HepG2 (cell line): Measurements from ENCODE around the gene MAJIN. TPM values are rescaled to one million over a fixed set of nuclear protein-coding genes. Genes with fewer than 3 reads are reported as not detected.

Experiments
- ATAC-seq: fragments of 200-7000 bp; cut with Tn5 transposase; 3 replicates; pipeline ENCODE4 v1.9.1; 2020; ENCODE audit warnings: mild to moderate bottlenecking, moderate library complexity
- BruUV-seq: library from RNA; stranded (reverse); fragments of 400-500 nt; replicated peaks from 2 replicates; lab custom pipeline; 2021; lab: Mats Ljungman, UMichigan
- CTCF ChIA-PET: fragments of 300-600 bp; formaldehyde crosslinking; extraction: SDS; loops from one replicate; lab custom pipeline; 2021; ENCODE audit warnings: low total read pairs, inconsistent platforms, low intra/inter-chr PET ratio; lab: Yijun Ruan, JAX
- POLR2A ChIA-PET: fragments of 350-600 bp; sonication (Branson Sonifier 250); formaldehyde crosslinking; loops from one replicate; lab custom pipeline; 2020; ENCODE audit warnings: antibody characterized with exemption, inconsistent platforms; lab: Yijun Ruan, JAX
- DNase-seq: peaks from one replicate; pipeline ENCODE4 v3.0.0-alpha.2; 2015; ENCODE audit warnings: low spot score
- FAIRE-seq: peaks from 3 replicates; lab custom pipeline; 2011; peaks lifted over from hg19 to GRCh38; lab: Jason Lieb, UNC
- H2AFZ ChIP-seq: one replicate; pipeline ENCODE4 v1.6.1; 2011; ENCODE audit warnings: low read length, inconsistent platforms
- H3K27ac ChIP-seq: fragments of 300-600 bp; 3 replicates; pipeline ENCODE4 v1.8.0; 2011; ENCODE audit warnings: mixed run types, mild to moderate bottlenecking, mixed read lengths, low read length, inconsistent platforms; ENCODE audit not compliant: insufficient read depth; ENCODE audit errors: extremely low read length
- H3K27me3 ChIP-seq, 2 experiments: fragments of 200-600 bp in 1 of 2; 2 replicates in 1 of 2; 3 replicates in 1 of 2; pipeline versions ENCODE4 v1.6.0 to v1.8.0; 2011; ENCODE audit warnings: low read length in 2 of 2, mild to moderate bottlenecking in 2 of 2, moderate library complexity in 2 of 2, inconsistent platforms in 1 of 2; ENCODE audit not compliant: insufficient read depth in 2 of 2, control insufficient read depth in 1 of 2
- H3K36me3 ChIP-seq, 2 experiments: fragments of 200-600 bp in 1 of 2; replicated peaks in 1 of 2; 2 replicates in 1 of 2; 3 replicates in 1 of 2; pipeline versions ENCODE4 v1.5.1 to v1.8.0; 2011; ENCODE audit warnings: low read length in 2 of 2, inconsistent platforms in 1 of 2; ENCODE audit not compliant: insufficient read depth in 2 of 2, control insufficient read depth in 1 of 2
- H3K4me1 ChIP-seq: 2 replicates; pipeline ENCODE4 v1.5.1; 2012; ENCODE audit warnings: low read length, inconsistent platforms; ENCODE audit not compliant: insufficient read depth
- H3K4me2 ChIP-seq: 2 replicates; pipeline ENCODE4 v1.6.0; 2011; ENCODE audit warnings: low read depth, low read length, inconsistent platforms
- H3K4me3 ChIP-seq, 3 experiments: fragments of 200-600 bp in 1 of 3; sonication (generic), shearing (Covaris generic) in 1 of 3; replicated peaks in 1 of 3; 2 replicates each; pipeline ENCODE4 v1.5.1; 2011 to 2016; ENCODE audit warnings: low read length in 3 of 3, inconsistent platforms in 2 of 3, low read depth in 2 of 3, mild to moderate bottlenecking in 2 of 3, control low read depth in 1 of 3, mixed read lengths in 1 of 3; ENCODE audit not compliant: insufficient read depth in 1 of 3
- H3K79me2 ChIP-seq: one replicate; pipeline ENCODE4 v1.6.1; 2011; ENCODE audit warnings: low read length, inconsistent platforms; ENCODE audit not compliant: insufficient read depth
- H3K9ac ChIP-seq: 2 replicates; pipeline ENCODE4 v1.6.0; 2011; ENCODE audit warnings: mild to moderate bottlenecking, low read depth, low read length, inconsistent platforms; ENCODE audit not compliant: insufficient read depth
- H3K9me3 ChIP-seq: 2 replicates; pipeline ENCODE4 v1.5.1; 2012; ENCODE audit warnings: mild to moderate bottlenecking, low read length
- H4K20me1 ChIP-seq: 2 replicates; pipeline ENCODE4 v1.6.0; 2011; ENCODE audit warnings: inconsistent platforms, mild to moderate bottlenecking, low read length, moderate library complexity; ENCODE audit not compliant: insufficient read depth
- ADNP ChIP-seq: sonication (generic); formaldehyde crosslinking; IDR thresholded peaks from 2 replicates; pipeline ENCODE4 v1.4.0; 2020; ENCODE audit warnings: missing genetic modification reagents
- CTCF ChIP-seq: sonication (generic); formaldehyde crosslinking; IDR thresholded peaks from 2 replicates; pipeline ENCODE4 v1.5.0; 2020; ENCODE audit warnings: mild to moderate bottlenecking, missing genetic modification reagents, moderate library complexity
- HMGA1 ChIP-seq: sonication (generic); formaldehyde crosslinking; conservative IDR thresholded peaks from 2 replicates; pipeline ENCODE4 v1.4.0; 2020; ENCODE audit warnings: missing genetic modification reagents
- KLF9 ChIP-seq: IDR thresholded peaks from 2 replicates; pipeline ENCODE4 v1.6.1; 2016; ENCODE audit warnings: low read depth
- REST ChIP-seq, 2 experiments: IDR thresholded peaks; 2 replicates each; pipeline ENCODE4 v1.6.1; 2011 to 2012; ENCODE audit warnings: low read length in 2 of 2, borderline replicate concordance in 1 of 2, low read depth in 1 of 2, mild to moderate bottlenecking in 1 of 2, moderate library complexity in 1 of 2
- RNF2 ChIP-seq: fragments of 450-650 bp; conservative IDR thresholded peaks from 2 replicates; pipeline ENCODE4 v1.6.1; 2016; ENCODE audit warnings: low read depth
- SETDB1 ChIP-seq: sonication (generic); formaldehyde crosslinking; IDR thresholded peaks from 2 replicates; pipeline ENCODE4 v1.5.1; 2020; ENCODE audit warnings: missing genetic modification reagents, mild to moderate bottlenecking, borderline replicate concordance
- STAG1 ChIP-seq: sonication (generic); formaldehyde crosslinking; IDR thresholded peaks from 2 replicates; pipeline ENCODE4 v1.4.0; 2020; ENCODE audit warnings: missing genetic modification reagents
- TBX2 ChIP-seq: sonication (generic); formaldehyde crosslinking; IDR thresholded peaks from 2 replicates; pipeline ENCODE4 v1.5.0; 2020; ENCODE audit warnings: missing genetic modification reagents, mild to moderate bottlenecking, borderline replicate concordance
- TOPORS ChIP-seq: sonication (generic); formaldehyde crosslinking; IDR thresholded peaks from 2 replicates; pipeline ENCODE4 v1.8.0; 2023; ENCODE audit warnings: mild to moderate bottlenecking, missing genetic modification reagents
- UBTF ChIP-seq: sonication (generic); formaldehyde crosslinking; IDR thresholded peaks from 2 replicates; pipeline ENCODE4 v1.4.0; 2020; ENCODE audit warnings: mild to moderate bottlenecking, missing genetic modification reagents
- ZNF251 ChIP-seq: sonication (generic); formaldehyde crosslinking; IDR thresholded peaks from 2 replicates; pipeline ENCODE4 v1.9.0; 2021; ENCODE audit warnings: mild to moderate bottlenecking, missing genetic modification reagents
- ZNF441 ChIP-seq: sonication (generic); formaldehyde crosslinking; IDR thresholded peaks from 2 replicates; pipeline ENCODE4 v1.7.0; 2021; ENCODE audit warnings: missing genetic modification reagents, borderline replicate concordance
- ZNF652 ChIP-seq: IDR thresholded peaks from 2 replicates; pipeline ENCODE4 v1.6.1; 2016; ENCODE audit warnings: low read depth, borderline replicate concordance
- WGBS: methylation state at CpG from one replicate; pipeline ENCODE4 v1.1.6; 2017; ENCODE audit warnings: low lambda C conversion rate; 5-methylcytosine and 5-hydroxymethylcytosine counted together
- in situ Hi-C: cut with HindIII; loops from 2 replicates; pipeline ENCODE4 v1.10.0; 2017; ENCODE audit warnings: low pct_unique_long_range_greater_than_20kb; ENCODE audit not compliant: extremely low pct_ligation_motif_present
- intact Hi-C: fragments of 100-400 bp; cut with micrococcal nuclease; formaldehyde crosslinking; loops from one replicate; pipeline ENCODE4 v1.10.0; 2022; ENCODE audit not compliant: unreplicated experiment
- polyA plus RNA-seq, 8 experiments: library from polyadenylated mRNA; depleted of rRNA in 3 of 8; stranded (reverse) in 7 of 8; unstranded in 1 of 8; fragments of >200 nt; fragmentation: Illumina TruSeq in 4 of 8; extraction: Trizol in 4 of 8; gene quantifications; 2 replicates each; pipeline versions ENCODE4 v1.2.1 to v1.2.3, GENCODE V29; 2011 to 2016; ENCODE audit warnings: low read depth in 4 of 8, missing spikeins in 1 of 8, mixed read lengths in 1 of 8; ENCODE audit not compliant: insufficient read depth in 1 of 8
- total RNA-seq, 5 experiments: library from RNA; depleted of rRNA; stranded (reverse); fragments of >200 nt; fragmentation: Illumina TruSeq; extraction: Trizol; gene quantifications; 2 replicates each; pipeline ENCODE4 v1.2.3, GENCODE V29; 2016; ENCODE audit warnings: low read depth in 1 of 5

The MAJIN gene
- total and polyA plus RNA-seq, 2 of the 13 experiments (the other 11 are each of a cell fraction or from before 2014, with no cell fraction given) = not detected

- TF ChIP-seq ZNF652 (CRISPR knock-in tag) (no peak), ADNP (CRISPR knock-in tag) (no peak)
Measured at GRCh38 chr11:64951529-64951928, 20.4 kb downstream of the MAJIN start (continued).

- ChIA-PET POLR2A (interaction anchor here (0.9 to 1.4 kb wide), 2 partner anchors 11 to 12 kb away, joined by 3 to 5 read pairs; partner anchors contain the start of gene GPHA2), CTCF (no interaction called here)
- ATAC-seq = peak; percentile 76
- Histone ChIP-seq H2AFZ (no peak overlapping the region), H3K27me3 (peaks cover 0 to 3% of the 10 kb centered on the region in 2 experiments; a peak in 1 of 5 replicates), H3K9me3 (no peaks in the 10 kb centered on the region), H4K20me1 (no peaks in the 10 kb centered on the region), H3K9ac (no peak overlapping the region), H3K4me2 (no peak overlapping the region), H3K36me3 (no peaks in the 10 kb centered on the region), H3K4me1 (no peaks in the 10 kb centered on the region), H3K79me2 (no peaks in the 10 kb centered on the region), H3K27ac (no peak overlapping the region), H3K4me3 (no peak overlapping the region)
- FAIRE-seq = no peak
- no TSS peak for BruUV-seq
- in situ Hi-C loops = no loop called here
- DNase-seq = no peak
- intact Hi-C loops = no loop called here
- 8% methylated on average over 5 of the region's 5 CpGs for WGBS
- TF ChIP-seq CTCF (peak; percentile 36; the same call in 1 of the 2 replicates), ZNF441 (CRISPR knock-in tag) (no peak), ZNF251 (CRISPR knock-in tag) (no peak), TOPORS (CRISPR knock-in tag) (no peak), TBX2 (CRISPR knock-in tag) (no peak), STAG1 (CRISPR knock-in tag) (0 out of 2 replicates have a peak, but pooled peaks have one; percentile 15), SETDB1 (no peak), RNF2 (no peak), REST (IDR thresholded peaks at IDR 0.05; ENCODE audit: borderline replicate concordance in 1 of 2, low read depth in 1 of 2, low read length in 2 of 2) (no peak), KLF9 (CRISPR knock-in tag) (no peak), UBTF (0 out of 2 replicates have a peak, but pooled peaks have one; percentile 30), HMGA1 (CRISPR knock-in tag) (no peak)
Measured at GRCh38 chr11:64947208-64947814, 24.6 kb downstream of the MAJIN start.
